Gastroesophageal sphincter (tissue), 3 donors: ENCODE measurements around the gene EIF5AL1.
"Not testable (repeated sequence)": the region's sequence is repeated elsewhere in the genome, so short reads cannot be mapped to it uniquely, and the experiment has no call there.

Experiments used
- POLR2A ChIP-seq, 2 donors: fragments of 450-650 bp; IDR thresholded peaks; one replicate each; pipeline ENCODE4 v1.6.1; 2017; ENCODE audit warnings: antibody characterized with exemption in 2 of 2, mild to moderate bottlenecking in 2 of 2, moderate library complexity in 1 of 2
- POLR2AphosphoS5 ChIP-seq: sonication (generic); formaldehyde crosslinking; IDR thresholded peaks from one replicate; pipeline ENCODE4 v1.6.1; 2017; ENCODE audit warnings: antibody characterized with exemption
- TF ChIP-seq, protein P1 (sequence below), 4 experiments: fragments of 200-600 bp in 2 of 4; fragments of 450-650 bp in 2 of 4; sonication (generic) in 1 of 4; IDR thresholded peaks; one replicate each; pipeline ENCODE4 v1.5.1; 2017 to 2019; ENCODE audit warnings: antibody characterized with exemption in 4 of 4, mild to moderate bottlenecking in 2 of 4, moderate library complexity in 2 of 4

DNA sequence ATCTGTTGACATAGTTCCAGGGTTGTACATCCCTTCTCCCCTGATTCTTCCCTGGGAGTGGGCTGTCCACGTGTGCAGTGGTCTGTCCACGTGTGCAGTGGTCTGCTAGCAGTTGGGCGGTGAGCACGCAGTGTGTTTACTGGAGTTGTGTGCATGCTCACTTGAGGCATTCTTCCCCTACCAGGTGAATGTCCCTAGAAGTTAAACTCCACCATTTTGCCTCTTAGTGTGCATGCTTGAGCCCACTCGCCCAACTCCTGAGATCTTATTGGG lies 21.5 kb downstream of the EIF5AL1 start:
- not testable (repeated sequence) for TF ChIP-seq POLR2AphosphoS5; POLR2A (IDR thresholded peaks at IDR 0.05)
- TF ChIP-seq, protein P1, sequence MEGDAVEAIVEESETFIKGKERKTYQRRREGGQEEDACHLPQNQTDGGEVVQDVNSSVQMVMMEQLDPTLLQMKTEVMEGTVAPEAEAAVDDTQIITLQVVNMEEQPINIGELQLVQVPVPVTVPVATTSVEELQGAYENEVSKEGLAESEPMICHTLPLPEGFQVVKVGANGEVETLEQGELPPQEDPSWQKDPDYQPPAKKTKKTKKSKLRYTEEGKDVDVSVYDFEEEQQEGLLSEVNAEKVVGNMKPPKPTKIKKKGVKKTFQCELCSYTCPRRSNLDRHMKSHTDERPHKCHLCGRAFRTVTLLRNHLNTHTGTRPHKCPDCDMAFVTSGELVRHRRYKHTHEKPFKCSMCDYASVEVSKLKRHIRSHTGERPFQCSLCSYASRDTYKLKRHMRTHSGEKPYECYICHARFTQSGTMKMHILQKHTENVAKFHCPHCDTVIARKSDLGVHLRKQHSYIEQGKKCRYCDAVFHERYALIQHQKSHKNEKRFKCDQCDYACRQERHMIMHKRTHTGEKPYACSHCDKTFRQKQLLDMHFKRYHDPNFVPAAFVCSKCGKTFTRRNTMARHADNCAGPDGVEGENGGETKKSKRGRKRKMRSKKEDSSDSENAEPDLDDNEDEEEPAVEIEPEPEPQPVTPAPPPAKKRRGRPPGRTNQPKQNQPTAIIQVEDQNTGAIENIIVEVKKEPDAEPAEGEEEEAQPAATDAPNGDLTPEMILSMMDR (IDR thresholded peaks at IDR 0.05) = not testable (repeated sequence)
